NCI-H524 (cell line): Measurements from ENCODE around the gene LNPEP.
A peak's percentile ranks its signal among the peaks of the same experiment; 100 is the strongest.

Experiments used
- DNase-seq, 2 experiments: peaks; one replicate each; lab custom pipeline; 2025; lab: John Stamatoyannopoulos, UW

The LNPEP gene

DNA sequence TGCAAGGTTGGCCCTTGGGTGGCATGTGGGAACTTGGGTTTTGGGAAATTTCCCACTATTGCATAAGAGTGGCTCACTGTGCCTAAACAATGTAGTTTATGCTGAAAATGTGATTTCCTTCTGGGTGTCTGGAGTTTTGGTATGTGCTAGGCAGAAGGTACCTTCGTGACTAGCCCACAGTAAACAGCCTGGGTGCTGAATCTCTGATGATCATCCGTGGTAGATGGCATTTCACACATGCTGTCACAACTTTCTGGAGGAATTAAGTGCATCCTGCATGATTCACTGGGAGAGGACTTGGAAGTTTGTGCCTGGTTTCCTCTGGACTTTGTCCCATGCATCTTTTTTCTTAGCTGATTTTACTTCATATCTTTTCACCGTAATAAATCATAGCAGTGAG, 64.5 kb downstream of the LNPEP start:
- DNase-seq = no peak

DNA sequence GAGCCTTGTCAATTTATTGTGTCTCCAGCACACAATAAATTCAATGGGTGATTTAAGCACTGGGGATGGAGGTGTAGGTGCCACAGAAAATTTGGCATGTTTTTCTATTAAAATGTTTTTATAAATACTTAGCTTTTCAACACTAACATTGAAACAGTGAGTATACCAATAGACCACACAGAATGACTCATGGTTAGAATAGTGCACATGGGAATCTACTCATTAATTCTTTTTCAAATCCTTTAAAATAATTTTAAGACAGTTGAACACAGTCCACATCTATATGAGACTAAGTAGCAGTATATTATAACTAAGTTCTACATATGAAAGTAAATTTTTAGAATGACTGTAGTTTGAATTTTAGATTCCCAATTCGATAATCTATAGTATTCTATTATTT, 67.1 kb downstream of the LNPEP start:
- no peak for DNase-seq

DNA sequence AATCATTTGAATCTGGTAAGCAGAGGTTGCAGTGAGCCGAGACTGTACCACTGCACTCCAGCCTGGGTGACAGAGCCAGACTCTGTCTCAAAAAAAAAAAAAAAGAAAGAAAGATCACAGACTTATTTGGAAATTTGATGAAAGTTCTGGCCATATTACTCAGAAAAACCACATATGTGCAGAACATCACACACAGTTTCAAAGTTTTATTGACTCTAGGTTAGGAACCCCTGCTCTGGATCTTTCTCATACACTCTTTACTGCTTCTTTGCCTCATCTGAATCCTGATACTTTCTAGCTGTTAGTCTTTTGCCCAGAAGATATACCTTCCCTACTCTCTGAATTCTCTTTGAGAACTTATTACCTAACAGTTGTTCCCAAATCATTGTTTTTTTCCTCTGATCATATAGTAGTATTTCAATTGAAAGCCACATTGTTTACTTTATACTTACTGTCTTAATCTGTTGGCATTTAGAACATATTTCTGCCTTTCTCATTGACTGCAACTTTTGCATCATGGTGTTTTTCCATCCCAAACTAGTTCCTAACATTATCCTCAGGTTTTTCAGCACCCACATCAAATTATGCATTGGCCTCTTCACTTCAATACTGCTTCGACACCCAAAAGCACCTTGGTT, 68.7 kb downstream of the LNPEP start:
- no peak for DNase-seq

DNA sequence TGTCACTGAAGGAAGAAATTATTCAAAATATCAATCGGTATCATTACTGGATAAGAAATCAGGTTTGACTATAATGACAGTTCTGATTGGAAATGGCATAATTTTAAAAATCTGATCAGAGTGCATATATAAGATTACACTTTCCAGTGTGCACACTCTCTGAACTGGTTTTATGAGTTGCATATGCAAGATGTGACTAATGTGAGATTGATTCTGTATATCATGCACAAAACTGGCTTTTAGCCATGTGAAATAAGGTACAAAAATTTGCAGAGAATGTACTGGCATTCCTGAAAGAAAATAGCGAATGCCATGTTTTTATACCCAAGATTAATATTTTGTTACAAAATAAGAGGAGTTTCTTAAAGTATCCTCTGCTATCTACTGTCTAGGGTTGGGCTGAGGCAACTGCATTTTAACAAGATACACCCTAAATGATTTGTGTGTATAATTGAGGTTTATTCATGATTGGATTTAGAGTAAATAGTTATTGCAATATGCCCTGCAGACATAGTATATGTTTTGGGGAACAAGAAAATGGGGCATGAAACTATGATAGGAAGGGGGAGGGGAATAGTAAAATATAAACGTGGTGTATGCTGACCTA, 70.7 kb downstream of the LNPEP start:
- no peak for DNase-seq

DNA sequence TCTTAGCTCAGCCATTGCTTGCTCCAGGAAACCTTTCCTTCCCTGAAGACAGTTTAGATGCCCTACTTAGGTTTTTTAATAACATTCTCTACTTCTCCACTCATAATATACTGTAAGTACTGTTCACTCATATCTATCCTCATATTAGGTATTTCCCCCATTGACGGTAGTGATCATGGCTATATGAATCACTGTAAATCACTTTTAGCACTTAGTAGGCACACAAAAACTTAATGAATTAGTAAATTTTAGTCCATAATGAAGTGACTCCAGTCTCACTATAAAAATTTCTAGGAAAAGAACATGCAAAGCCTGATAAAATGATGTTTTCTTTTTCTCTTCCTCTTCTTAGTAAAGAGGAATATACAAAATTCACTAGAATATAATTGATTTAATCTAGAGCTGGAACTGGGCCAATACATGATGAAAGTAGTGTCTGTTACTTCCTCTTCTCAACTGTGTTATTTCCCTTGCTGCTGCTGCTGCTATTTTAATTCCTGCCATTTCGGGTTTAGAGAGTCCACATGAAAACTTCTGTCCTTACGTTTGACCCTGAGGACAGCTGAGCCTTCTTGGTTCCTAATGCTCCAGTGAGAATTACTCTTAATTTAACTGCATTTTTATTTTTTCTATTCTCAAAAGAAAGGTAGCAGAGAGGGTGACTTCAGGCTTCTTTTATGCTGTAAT, 73.5 kb downstream of the LNPEP start:
- peak in 1 of 2 experiments; percentile 30 for DNase-seq

DNA sequence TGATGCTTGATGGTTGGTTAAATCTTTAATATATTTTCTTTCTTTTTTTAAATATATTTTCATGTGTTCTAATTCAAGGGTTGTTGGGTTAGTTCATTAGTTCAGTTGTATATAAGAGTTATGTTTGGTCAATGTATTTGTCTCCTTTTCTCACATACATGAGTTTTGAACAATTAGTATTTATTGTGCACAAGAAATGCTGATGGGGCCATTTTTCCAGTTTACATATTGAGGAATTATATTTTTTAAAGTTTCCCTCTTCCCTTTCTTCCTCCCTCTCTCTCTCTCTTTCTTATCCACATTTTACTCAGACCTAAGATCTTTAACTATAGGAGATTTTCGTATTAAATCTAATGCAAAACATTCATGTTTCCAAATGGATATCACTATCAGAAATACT, 74.0 kb downstream of the LNPEP start:
- no peak for DNase-seq

DNA sequence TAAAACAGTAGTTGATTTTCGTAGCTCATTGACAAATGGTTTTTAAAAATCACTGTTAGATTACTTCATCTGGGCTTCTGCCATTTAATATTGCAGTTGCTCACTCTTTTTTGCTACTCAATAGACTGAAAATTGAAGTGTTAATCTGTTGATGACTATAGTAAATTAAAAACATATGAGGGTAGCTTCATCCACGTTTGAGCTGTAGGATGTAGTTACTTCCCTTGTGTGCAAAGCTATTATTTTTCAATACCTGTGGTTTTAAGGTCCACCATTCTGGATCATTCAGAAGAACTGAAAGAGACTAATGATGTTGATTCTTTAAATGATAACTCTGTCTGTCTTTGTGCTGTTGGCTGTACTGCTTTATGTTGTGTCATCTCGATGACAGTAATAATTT, 74.7 kb downstream of the LNPEP start:
- no peak for DNase-seq

DNA sequence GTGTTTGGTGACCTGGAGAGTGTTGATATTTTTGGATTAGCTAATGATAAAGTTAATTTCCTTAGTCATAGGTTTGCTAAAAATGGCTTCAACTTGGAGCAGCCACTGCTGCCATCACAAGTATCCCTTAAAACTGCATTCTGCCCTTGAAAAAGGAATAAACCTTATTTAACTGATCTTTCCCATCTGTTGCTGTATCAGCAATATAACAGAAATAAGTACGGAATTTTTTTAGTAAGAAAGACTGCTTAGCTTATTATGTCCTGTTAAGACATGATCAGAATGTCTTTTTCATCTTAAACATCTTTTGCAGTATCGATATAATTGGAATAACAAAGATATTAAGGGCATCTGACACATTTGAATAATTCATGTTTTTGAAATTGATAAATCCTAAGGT, 75.7 kb downstream of the LNPEP start:
- no peak for DNase-seq

DNA sequence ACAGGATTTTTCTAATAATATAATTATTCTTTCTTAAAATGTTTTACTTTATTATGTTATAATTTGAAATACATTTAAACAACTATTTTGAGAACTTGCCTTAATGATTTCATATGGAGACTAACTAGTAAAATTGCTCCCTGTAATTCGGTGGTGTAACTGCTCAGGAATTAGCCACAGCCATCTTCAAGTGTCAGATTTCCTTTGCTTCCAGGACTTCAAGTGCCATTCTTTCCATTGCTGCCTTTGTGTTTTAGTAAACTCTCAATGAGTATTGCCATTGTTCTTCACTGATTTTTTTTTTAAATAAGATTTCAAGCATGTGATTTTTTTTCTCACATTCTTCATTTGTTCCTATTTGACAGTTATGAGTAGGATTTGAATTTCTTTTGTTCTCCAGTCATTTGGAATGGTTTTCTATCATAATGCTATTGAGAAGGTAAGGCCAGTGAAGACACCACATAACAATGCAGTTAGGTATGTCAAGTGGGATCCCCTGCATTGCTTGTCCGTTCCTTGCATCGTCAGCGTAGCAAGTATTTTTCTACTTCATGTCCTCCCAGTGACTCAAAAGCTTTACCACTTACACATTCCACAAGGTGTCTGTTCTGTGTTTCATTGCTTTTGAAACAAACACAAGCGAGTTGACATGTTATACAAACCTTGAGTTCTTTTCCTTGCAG, 83.7 kb downstream of the LNPEP start:
- peak in 1 of 2 experiments; percentile 9 for DNase-seq

DNA sequence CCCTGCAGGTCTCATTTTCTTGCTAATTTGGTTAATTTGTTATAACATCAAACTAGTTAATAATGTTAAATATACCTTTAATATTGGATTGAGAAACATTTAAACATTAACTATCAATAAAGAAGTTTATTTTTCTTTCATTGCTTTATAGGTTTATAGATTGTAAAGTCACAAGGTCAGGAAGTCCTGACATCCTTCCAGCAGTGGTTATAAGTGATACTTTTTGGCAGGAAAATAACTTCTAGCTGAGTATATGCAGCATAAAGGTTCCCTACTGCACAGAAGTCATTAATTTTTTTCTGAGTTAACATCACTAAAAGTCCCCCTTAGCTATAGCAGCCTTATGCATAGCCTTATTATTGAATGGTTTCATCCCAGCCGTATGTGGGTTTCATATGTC, 85.5 kb downstream of the LNPEP start:
- no peak for DNase-seq

DNA sequence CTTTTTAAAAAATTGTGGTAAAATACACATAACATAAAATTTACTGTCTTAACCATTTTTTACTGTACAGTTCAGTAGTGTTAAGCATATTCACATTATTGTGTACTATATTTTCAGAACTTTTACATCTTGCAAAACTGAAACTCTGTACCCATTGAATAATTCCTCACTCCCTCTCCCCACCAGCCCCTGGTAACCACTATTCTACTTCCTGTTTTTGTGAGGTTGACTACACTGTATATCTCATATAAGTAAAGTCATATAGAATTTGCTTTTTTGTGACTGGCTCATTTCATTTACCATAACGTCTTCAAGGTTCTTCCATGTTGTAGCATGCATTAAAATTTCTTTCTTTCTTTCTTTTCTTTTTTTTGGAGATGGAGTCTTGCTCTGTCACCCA, 87.0 kb downstream of the LNPEP start:
- no peak for DNase-seq

DNA sequence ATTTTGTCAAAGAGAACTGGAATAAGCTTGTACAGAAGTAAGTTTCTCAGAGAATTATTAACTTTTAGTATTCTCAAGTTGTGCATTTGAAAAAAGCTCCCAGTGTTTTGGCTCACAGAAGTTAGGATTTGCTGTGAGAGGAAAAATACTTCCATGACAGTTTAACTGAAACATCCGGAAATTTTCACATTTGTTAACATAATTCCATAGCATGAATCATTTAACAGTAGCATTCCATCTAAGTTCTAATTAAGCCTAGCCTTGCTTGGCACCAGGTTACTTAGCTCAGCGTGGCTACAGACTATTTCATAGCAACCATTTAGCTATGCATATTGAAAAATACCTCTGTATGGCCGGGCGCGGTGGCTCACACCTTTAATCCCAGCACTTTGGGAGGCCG, 90.8 kb downstream of the LNPEP start:
- no peak for DNase-seq

DNA sequence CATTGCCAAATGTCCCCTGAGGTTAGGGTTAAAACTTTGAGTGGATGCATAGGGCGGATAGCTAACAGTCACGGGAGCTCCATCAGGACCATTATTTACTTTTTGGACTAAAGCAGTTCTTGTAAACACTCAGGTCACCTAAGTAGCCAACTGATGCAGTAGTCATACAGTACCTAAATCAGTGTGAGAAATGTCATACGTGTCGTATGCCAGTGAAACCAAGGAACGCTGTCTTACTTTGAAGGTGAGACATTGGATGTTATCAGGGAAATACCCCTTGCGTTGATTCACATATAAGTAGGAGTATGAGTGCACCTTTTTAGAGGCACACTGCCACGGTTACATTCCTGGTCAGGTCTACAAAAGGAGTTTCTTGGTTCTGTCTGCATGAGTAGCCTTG, 101.9 kb downstream of the LNPEP start:
- DNase-seq = no peak

DNA sequence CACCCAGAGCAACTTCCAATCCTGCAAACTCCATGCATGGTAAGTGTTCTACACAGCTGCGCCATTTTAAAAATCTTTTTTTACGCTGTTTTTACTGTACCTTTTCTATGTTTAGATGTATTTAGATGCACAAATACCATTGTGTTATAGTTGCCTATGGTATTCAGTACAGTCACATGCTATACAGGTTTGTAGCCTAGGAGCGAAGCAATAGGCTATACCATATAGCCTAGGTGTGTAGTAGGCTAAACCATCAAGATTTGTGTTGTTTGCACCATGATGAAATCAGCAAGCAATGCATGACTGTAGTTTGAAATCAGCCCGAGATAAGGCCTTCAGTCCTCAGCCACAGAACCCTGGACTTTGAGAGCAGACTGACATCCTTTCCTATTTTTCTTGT, 105.4 kb downstream of the LNPEP start:
- no peak for DNase-seq

DNA sequence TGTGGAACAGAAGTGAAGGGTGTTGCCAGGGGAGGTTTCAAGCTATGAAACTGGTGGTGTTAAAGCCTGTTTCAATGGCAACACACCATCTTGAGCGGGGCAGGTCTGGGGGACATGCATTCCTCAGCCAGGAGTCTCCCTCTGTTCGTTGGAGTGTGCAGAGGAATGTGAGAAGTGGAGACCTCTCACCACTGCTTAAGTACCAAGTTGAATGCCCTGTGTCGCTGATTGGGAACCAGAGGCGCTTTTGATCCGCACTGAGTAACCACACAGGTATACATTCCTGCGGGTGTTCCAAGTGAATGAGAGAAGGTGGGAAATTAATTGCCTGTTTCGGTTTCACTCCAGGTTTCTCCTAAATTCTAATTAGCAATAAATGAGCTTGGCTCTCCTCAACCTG, 107.1 kb downstream of the LNPEP start:
- DNase-seq = no peak

DNA sequence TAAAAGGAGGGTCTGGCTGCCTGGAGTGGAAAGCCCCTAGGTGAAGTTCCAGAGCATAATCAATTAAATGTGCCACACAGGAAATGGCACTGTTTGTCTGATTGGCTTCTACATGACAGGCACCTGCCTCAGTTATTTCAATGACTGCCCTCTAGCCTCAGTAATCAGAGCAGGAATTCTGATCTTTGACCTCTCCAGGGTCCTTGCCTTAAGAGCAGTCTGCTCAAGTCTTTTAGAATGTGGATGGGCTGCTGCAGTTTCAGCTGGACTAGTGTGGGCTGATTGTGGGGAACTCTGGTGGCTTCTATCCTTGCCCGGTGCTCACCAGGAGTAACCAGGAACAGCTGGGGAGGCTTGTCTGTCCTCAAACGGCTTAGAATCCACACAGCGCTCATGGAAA, 107.6 kb downstream of the LNPEP start:
- no peak for DNase-seq

DNA sequence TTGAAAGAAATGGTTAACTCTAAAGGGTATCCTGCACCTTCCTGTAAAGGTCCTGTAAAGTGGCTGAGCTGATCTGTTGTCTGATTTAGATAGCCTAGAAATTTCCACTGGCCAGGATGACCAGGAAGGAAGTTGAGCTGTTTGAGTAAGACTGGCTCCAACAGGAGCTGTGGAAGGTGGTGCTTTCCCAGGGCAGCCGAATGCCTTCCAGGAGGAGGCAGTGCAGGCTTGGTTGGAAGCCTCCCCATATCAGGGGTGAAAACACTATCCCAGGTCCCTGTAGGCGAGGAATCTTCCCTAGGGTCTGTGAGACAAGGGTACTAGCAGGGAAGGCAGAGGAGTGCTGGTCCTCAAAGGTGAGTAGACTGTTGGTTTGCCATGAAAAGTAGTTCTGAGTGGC, 108.2 kb downstream of the LNPEP start:
- DNase-seq = no peak

DNA sequence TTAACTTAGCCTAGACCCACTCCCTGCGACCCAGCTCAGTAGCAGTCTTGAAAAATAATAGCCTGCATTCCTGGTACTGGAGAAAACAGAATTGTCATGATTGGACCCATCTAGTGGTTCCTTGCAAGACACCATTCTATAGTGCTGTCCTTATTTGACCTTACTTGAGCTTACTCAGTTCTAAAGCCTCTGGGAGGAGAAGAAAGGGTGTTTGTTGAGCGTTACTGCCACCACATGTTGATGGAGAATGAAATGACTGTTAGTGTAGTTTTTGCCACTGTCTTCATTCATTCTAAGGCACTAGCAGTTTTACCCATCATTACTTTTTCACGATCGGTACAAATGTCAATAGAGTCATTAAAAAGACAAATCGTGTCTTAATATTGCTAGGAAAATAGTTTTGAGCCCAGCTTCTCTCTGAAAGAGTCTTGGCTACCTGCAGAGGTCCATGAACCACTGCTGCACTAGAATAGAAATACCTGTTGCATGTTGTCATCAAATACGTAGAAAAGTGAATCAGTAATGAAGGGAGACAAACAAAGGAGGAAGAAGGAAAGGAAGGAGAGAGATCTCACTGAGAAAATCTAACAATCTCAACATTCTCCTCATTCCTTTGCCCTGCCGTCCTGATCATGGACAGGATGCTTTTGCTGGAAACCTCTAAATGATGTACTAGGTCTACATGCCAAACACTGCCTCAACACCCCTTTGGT, 110.5 kb downstream of the LNPEP start:
- no peak for DNase-seq

DNA sequence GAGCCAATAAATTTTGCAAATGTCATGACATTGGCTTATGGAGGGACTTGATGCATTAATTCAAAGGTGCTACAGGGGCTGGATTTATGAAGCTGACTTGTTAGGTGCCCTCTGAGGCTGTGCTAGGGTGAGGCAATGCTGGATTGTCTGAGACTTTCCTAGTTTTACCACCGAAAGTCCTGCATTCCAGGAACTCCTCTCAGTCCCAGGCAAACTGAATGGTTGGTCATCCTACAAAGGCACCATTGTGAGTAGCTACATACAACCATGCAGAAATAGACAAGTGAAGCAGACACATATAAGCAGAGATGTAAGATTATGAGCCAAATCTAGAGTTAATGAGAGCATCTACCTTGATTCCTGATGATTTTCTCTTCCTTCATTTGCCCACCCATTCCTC, 111.2 kb downstream of the LNPEP start:
- no peak for DNase-seq

DNA sequence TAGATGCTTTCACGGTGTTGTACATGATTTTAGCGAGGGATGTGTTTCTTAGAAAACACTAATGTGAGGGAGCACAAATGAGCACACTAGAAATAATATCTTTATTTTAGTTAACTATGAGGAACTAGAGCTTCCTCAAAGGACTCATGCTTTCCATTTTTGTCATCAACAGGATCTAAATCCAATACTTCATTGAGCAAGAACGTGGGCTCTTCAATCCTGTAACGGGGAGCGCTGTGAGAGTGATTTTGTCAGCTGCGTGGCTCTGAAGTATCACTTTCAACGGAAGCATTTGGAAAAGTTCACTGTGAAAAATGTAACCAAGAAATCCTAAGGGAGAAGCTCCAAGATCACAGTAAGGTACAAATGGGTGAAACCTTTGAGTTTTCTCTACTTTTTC, 113.3 kb downstream of the LNPEP start:
- DNase-seq = no peak

DNA sequence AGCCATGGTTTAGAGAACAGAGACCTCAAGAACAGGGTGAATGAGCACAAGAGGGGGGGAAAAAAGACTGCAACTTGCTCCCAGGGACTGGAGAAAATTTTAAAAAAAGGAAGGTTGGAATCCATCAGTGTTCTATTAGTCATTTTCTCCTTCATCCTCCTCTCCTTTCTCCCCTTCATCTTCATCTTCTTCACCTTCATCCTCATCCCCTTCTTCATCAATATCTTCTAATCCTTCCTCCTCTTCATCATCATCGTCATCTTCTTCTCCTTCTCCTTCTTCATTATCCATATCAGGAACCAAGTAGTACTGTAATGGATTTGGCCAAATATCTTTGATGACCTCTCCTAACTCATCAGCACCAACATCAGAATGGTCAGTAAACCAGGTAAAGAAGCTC, 120.4 kb downstream of the LNPEP start:
- DNase-seq = no peak

DNA sequence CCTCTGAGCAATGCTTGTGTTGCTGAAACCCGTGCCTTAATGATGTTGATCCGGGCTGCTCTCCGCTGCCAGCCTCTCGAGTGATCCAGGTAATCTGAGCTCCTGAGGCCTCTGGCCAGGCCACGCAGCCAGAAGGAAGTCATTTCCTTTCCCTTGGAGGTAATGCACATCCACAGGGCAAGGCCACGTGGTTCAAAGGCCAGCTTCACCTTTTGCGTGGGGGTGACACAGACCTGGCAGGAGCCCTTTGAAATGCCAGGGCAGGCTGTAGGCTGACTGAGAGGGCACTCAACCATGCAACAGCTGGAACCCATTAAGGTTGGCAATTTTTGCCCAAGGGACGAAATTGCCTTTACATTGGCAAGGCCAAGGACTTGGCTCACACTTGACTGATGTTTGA, 126.2 kb downstream of the LNPEP start:
- no peak for DNase-seq

DNA sequence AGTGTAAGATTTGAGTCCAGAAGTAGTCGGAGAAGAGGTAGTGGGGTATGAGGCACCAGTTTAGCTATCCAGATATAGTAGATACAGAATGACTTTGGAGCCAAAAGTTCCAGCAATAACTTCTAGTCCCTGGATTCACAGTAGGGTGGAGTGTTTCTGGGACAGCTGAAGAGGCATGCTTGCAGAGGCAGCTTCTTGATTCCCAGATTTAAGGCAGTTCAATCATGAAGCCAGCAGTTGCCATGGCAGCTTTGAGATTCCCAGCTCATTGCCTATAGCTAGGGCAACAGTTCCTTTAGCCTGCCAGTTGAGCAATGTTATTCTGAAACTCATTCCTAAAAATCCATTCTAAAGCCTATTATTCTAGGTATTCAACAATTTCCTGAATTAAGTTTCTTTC, 127.4 kb downstream of the LNPEP start:
- DNase-seq = no peak
